ENCODE measurements around the gene COA1. TPM values are rescaled to one million over a fixed set of nuclear protein-coding genes. Genes with fewer than 3 reads are reported as not detected.
A peak's percentile ranks its signal among the peaks of the same experiment; 100 is the strongest.

The COA1 gene
- total and polyA plus RNA-seq, 7 experiments from 2014 or later, result 51.3 to 86.6 (median 67.0) TPM

DNA sequence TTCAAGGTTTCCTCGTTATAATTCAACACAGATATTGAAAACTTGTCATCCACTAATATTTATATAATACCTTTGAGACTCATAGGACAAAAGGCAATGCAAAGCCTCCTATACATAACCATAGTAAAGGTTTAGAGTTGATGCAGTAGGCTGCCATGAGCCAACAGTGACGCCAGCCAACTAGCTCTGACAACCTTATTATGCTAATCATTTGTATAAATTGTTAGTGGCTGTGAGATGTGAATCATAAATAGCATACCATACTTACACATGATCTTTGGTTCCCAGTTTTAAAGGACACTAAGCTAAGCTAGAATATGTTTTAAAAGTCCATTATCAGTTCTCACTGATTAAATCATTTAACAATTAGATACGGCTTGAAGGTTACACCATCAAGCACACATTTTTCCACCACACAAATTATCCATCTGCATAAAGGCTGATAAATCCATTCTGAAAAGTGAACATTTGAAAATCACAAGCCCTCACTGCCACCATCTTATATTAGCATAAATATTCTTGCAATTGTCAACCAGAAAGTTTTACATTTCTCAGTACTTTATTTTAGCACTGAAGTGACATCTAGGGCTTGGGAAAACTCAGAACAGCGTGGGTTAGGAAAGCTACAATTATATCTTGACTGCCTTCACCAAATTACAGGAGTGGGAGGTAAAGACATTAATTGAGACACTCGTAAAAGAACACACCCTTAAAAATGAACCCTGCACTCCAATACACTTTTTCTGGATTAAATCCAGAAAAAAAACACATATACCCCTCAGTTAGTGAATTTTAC is 30.7 kb downstream of the COA1 start:
- no peaks in the 10 kb centered on the region for H3K27me3 Mint-ChIP-seq
- intact Hi-C loops (cut with micrococcal nuclease), result loop anchor here in 1 of 2 donors (1.0 to 2.0 kb wide), 2 partner anchors 20 to 50 kb away; no protein-coding TSS in a partner anchor
- H3K9me3 ChIP-seq (ENCODE audit: control insufficient read depth in 2 of 3, low read length in 3 of 3), result no peaks in the 10 kb centered on the region
- H3K4me1 Mint-ChIP-seq, result peaks cover 16 to 44% (median 35%) of the 10 kb centered on the region in 7 donors
- peak overlapping the region; percentile 32 for H3K27ac ChIP-seq (ENCODE audit: low read depth, low read length)
- DNase-seq (no peak), ATAC-seq (no peak)
- no peak overlapping the region for H3K4me3 ChIP-seq (ENCODE audit: low read length)
- CTCF ChIA-PET, result interaction anchor here (0.5 to 6.7 kb wide), 29 partner anchors 11 to 768 kb away, joined by 3 to 440 read pairs (median 7); partner anchors contain the start of gene STK17A
- H3K4me3 Mint-ChIP-seq, result peak overlapping the region in 9 of 10 donors; percentile 5 to 75 (median 64)
- H3K27me3 ChIP-seq (ENCODE audit: control insufficient read depth in 2 of 2, insufficient read depth in 2 of 2, low read length in 2 of 2), result no peaks in the 10 kb centered on the region
- H3K27ac Mint-ChIP-seq, result peak overlapping the region in 8 of 9 donors; percentile 49 to 86 (median 78)
- H3K36me3 ChIP-seq (ENCODE audit: control insufficient read depth in 2 of 3, insufficient read depth in 3 of 3, low read length in 3 of 3), result no peaks in the 10 kb centered on the region
- peaks cover 0 to 8% (median under 1%) of the 10 kb centered on the region in 5 donors for H3K36me3 Mint-ChIP-seq
- peaks cover 17 to 29% of the 10 kb centered on the region in 2 donors for H3K4me1 ChIP-seq (ENCODE audit: control insufficient read depth in 2 of 2, insufficient read depth in 2 of 2, low read length in 2 of 2)
- peaks cover 0 to 3% (median 0%) of the 10 kb centered on the region in 11 donors for H3K9me3 Mint-ChIP-seq
- POLR2A ChIA-PET, result interaction anchor here (0.9 to 5.4 kb wide), 14 partner anchors 9 to 140 kb away, joined by 3 to 185 read pairs (median 6); partner anchors contain the start of gene STK17A

DNA sequence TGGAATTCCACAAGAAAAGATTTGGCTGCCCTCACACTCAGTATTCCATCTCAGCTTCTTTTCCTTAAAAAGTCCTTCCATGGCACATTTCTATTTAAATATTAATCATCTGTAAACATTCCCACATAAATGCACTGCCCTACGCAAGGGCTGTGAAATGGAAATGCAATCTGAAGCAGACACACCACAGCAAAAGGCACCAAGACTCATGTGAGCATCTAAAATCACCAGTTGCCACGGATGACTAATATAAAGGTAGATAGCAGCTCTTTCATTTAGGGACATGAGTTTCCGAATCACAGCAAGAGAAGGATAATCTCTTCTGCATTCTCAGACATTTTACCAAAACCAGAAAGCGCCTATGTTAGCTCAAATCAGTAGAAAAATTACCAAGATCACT is 31.6 kb downstream of the COA1 start:
- Histone ChIP-seq H3K27ac (ENCODE audit: low read depth, low read length) (no peak overlapping the region), H3K27me3 (ENCODE audit: control insufficient read depth in 2 of 2, insufficient read depth in 2 of 2, low read length in 2 of 2) (no peaks in the 10 kb centered on the region), H3K36me3 (ENCODE audit: control insufficient read depth in 2 of 3, insufficient read depth in 3 of 3, low read length in 3 of 3) (no peaks in the 10 kb centered on the region), H3K4me3 (ENCODE audit: low read length) (no peak overlapping the region), H3K4me1 (ENCODE audit: control insufficient read depth in 2 of 2, insufficient read depth in 2 of 2, low read length in 2 of 2) (peaks cover 17 to 29% of the 10 kb centered on the region in 2 donors), H3K9me3 (ENCODE audit: control insufficient read depth in 2 of 3, low read length in 3 of 3) (no peaks in the 10 kb centered on the region)
- Mint-ChIP-seq H3K27me3 (no peaks in the 10 kb centered on the region), H3K9me3 (no peaks in the 10 kb centered on the region), H3K4me3 (peak overlapping the region in 9 of 10 donors; percentile 20 to 72 (median 56)), H3K36me3 (peaks cover 0 to under 1% (median 0%) of the 10 kb centered on the region in 5 donors), H3K27ac (peak overlapping the region in 7 of 9 donors; percentile 43 to 86 (median 66)), H3K4me1 (peaks cover 14 to 39% (median 31%) of the 10 kb centered on the region in 7 donors)
- ChIA-PET POLR2A (interaction anchor here (0.6 to 5.4 kb wide), 8 partner anchors 8 to 211 kb away, joined by 3 to 185 read pairs (median 6); partner anchors contain the start of gene STK17A), CTCF (interaction anchor here (1.9 to 6.7 kb wide), 8 partner anchors 14 to 141 kb away, joined by 4 to 440 read pairs (median 18); partner anchors contain the start of gene STK17A)
- intact Hi-C loops (cut with micrococcal nuclease), result loop anchor here in 1 of 2 donors (2.0 kb wide), 1 partner anchor 19 kb away; no protein-coding TSS in a partner anchor
- DNase-seq (no peak), ATAC-seq (no peak)

DNA sequence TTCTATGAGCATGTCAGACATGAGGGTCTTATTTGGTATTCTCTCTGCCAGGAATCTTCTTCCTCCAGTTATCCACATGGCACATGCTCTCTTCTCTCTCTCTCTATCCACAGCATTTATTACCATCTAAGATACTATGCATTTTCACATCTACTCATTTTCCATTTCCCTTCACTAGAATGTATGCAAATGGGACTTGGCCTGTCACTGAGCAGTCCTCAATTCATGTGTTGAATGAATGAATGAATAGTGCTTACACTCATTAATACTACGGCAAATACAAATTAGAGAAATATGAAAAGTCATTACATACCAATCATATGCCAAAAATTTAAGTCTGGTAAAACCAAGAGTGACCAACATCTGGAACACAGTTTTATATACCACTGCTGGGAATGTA is 34.0 kb downstream of the COA1 start:
- Histone ChIP-seq H3K27ac (ENCODE audit: low read depth, low read length) (no peak overlapping the region), H3K36me3 (ENCODE audit: control insufficient read depth in 2 of 3, insufficient read depth in 3 of 3, low read length in 3 of 3) (no peaks in the 10 kb centered on the region), H3K27me3 (ENCODE audit: control insufficient read depth in 2 of 2, insufficient read depth in 2 of 2, low read length in 2 of 2) (no peaks in the 10 kb centered on the region), H3K4me1 (ENCODE audit: control insufficient read depth in 2 of 2, insufficient read depth in 2 of 2, low read length in 2 of 2) (peaks cover 23 to 39% of the 10 kb centered on the region in 2 donors), H3K9me3 (ENCODE audit: control insufficient read depth in 2 of 3, low read length in 3 of 3) (no peaks in the 10 kb centered on the region), H3K4me3 (ENCODE audit: low read length) (no peak overlapping the region)
- H3K36me3 Mint-ChIP-seq, result no peaks in the 10 kb centered on the region
- H3K27ac Mint-ChIP-seq, result no peak overlapping the region
- no peak for ATAC-seq
- ChIA-PET CTCF (interaction anchor here (3.3 kb wide), 1 partner anchor 113 kb away, joined by 19 read pairs; the partner anchor contains the start of gene STK17A), POLR2A (no interaction called here)
- intact Hi-C loops (cut with micrococcal nuclease), result no loop called here
- peaks cover 22 to 42% (median 28%) of the 10 kb centered on the region in 7 donors for H3K4me1 Mint-ChIP-seq
- no peak overlapping the region for H3K4me3 Mint-ChIP-seq
- no peaks in the 10 kb centered on the region for H3K9me3 Mint-ChIP-seq
- no peaks in the 10 kb centered on the region for H3K27me3 Mint-ChIP-seq
- no peak for DNase-seq

DNA sequence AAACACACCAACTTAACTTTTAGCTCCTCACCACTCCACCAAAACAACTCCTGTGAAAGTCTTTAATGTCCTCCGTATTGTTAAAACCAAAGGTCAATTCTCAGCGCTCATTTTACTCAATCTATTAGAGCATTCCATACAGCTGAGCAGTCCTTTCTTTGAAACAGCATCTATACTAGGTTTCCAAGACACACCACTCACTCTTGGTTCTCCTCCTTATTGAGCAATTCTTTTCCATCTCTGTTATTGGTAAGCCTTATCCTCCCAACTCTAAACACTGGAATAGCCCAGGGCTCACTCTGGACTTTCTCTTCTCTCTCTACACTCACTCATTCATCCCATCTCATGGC is 34.9 kb downstream of the COA1 start:
- Mint-ChIP-seq H3K9me3 (no peaks in the 10 kb centered on the region), H3K27me3 (no peaks in the 10 kb centered on the region), H3K36me3 (peaks cover 0 to 3% (median 0%) of the 10 kb centered on the region in 5 donors), H3K27ac (no peak overlapping the region), H3K4me3 (no peak overlapping the region), H3K4me1 (peaks cover 19 to 42% (median 20%) of the 10 kb centered on the region in 7 donors)
- intact Hi-C loops (cut with micrococcal nuclease), result no loop called here
- DNase-seq, result no peak
- ChIA-PET POLR2A (interaction anchor here (1.9 kb wide), 1 partner anchor 112 kb away, joined by 13 read pairs; the partner anchor contains the start of gene STK17A), CTCF (interaction anchor here (0.5 to 3.3 kb wide), 4 partner anchors 49 to 119 kb away, joined by 3 to 19 read pairs (median 4); partner anchors contain the start of gene STK17A)
- no peak for ATAC-seq
- H3K36me3 ChIP-seq (ENCODE audit: control insufficient read depth in 2 of 3, insufficient read depth in 3 of 3, low read length in 3 of 3), result no peaks in the 10 kb centered on the region
- H3K4me1 ChIP-seq (ENCODE audit: control insufficient read depth in 2 of 2, insufficient read depth in 2 of 2, low read length in 2 of 2), result peaks cover 17 to 37% of the 10 kb centered on the region in 2 donors
- H3K9me3 ChIP-seq (ENCODE audit: control insufficient read depth in 2 of 3, low read length in 3 of 3), result no peaks in the 10 kb centered on the region
- no peak overlapping the region for H3K27ac ChIP-seq (ENCODE audit: low read depth, low read length)
- H3K27me3 ChIP-seq (ENCODE audit: control insufficient read depth in 2 of 2, insufficient read depth in 2 of 2, low read length in 2 of 2), result no peaks in the 10 kb centered on the region
- no peak overlapping the region for H3K4me3 ChIP-seq (ENCODE audit: low read length)

DNA sequence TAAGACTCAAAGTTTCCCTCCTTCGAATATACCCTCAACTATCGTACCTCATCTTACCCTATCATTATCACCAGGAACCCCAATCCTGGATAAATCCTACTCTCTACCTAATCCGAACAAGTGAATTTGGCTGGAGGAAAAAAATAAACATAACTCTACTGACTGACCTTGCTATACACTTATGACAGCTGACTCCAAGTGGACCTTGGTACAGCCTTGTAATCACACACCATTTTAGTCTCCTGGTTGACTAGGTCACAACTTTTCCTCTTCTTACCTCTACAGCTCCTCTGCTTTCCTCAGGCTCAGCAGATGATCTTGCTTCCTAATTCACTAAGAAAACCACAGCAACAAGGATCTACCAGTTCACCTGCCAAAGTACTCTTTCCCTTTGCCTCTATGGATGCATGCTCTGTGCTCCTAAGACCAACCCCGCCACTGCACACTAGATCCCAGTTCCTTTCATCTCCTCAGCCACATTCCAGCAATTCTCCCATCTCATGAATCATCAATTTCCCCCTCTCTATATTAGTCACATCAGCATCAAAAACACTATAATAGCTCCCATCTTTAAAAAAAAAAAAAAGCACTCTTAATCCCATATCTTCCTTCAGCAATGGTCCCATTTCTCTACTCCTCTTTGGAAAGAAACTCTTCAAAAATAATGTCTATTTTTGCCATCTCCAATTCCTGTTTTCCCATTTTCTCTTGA is 35.5 kb downstream of the COA1 start:
- Histone ChIP-seq H3K27me3 (ENCODE audit: control insufficient read depth in 2 of 2, insufficient read depth in 2 of 2, low read length in 2 of 2) (no peaks in the 10 kb centered on the region), H3K36me3 (ENCODE audit: control insufficient read depth in 2 of 3, insufficient read depth in 3 of 3, low read length in 3 of 3) (no peaks in the 10 kb centered on the region), H3K9me3 (ENCODE audit: control insufficient read depth in 2 of 3, low read length in 3 of 3) (no peaks in the 10 kb centered on the region), H3K4me3 (ENCODE audit: low read length) (no peak overlapping the region), H3K27ac (ENCODE audit: low read depth, low read length) (no peak overlapping the region), H3K4me1 (ENCODE audit: control insufficient read depth in 2 of 2, insufficient read depth in 2 of 2, low read length in 2 of 2) (peaks cover 12 to 37% of the 10 kb centered on the region in 2 donors)
- peaks cover 0 to 8% (median 3%) of the 10 kb centered on the region in 5 donors for H3K36me3 Mint-ChIP-seq
- POLR2A ChIA-PET, result interaction anchor here (0.6 to 1.9 kb wide), 4 partner anchors 107 to 1193 kb away, joined by 3 to 13 read pairs (median 5); partner anchors contain the start of gene STK17A
- ATAC-seq, result no peak
- intact Hi-C loops (cut with micrococcal nuclease), result no loop called here
- no peak overlapping the region for H3K4me3 Mint-ChIP-seq
- no peak overlapping the region for H3K27ac Mint-ChIP-seq
- DNase-seq, result no peak
- peaks cover 0 to 2% (median 0%) of the 10 kb centered on the region in 11 donors for H3K9me3 Mint-ChIP-seq
- CTCF ChIA-PET, result interaction anchor here (0.5 to 3.3 kb wide), 5 partner anchors 10 to 111 kb away, joined by 3 to 19 read pairs (median 4); partner anchors contain the start of gene STK17A
- peaks cover 14 to 42% (median 21%) of the 10 kb centered on the region in 7 donors for H3K4me1 Mint-ChIP-seq
- H3K27me3 Mint-ChIP-seq, result no peaks in the 10 kb centered on the region

Data from naive thymus-derived CD4-positive, alpha-beta T cell (primary cell).